HCT116 (cell line): ENCODE results near the gene RAPGEF1.

Experiments
- CTCF ChIP-seq, 3 experiments: fragments of 200-600 bp in 1 of 3; sonication (generic) in 1 of 3; IDR thresholded peaks in 2 of 3; conservative IDR thresholded peaks in 1 of 3; 2 replicates each; pipeline ENCODE4 v1.5.1; 2012 to 2017; ENCODE audit warnings: low read depth in 2 of 3, low read length in 2 of 3, antibody characterized with exemption in 1 of 3, borderline replicate concordance in 1 of 3, control low read depth in 1 of 3, mild to moderate bottlenecking in 1 of 3, mixed read lengths in 1 of 3, mixed run types in 1 of 3, moderate library complexity in 1 of 3; ENCODE audit not compliant: insufficient read depth in 1 of 3
- EZH2 ChIP-seq: fragments of 200-600 bp; sonication (generic); IDR thresholded peaks from 2 replicates; pipeline ENCODE4 v1.6.1; 2017; ENCODE audit warnings: antibody characterized with exemption, mixed run types
- EZH2phosphoT487 ChIP-seq: fragments of 200-600 bp; IDR thresholded peaks from 2 replicates; pipeline ENCODE4 v1.6.1; 2018; ENCODE audit warnings: antibody characterized with exemption, borderline replicate concordance
- JUND ChIP-seq: IDR thresholded peaks from 2 replicates; pipeline ENCODE4 v1.6.1; 2012
- POLR2A ChIP-seq: IDR thresholded peaks from 2 replicates; pipeline ENCODE4 v1.7.0; 2011; ENCODE audit warnings: borderline replicate concordance; ENCODE audit not compliant: insufficient read depth, insufficient read length; ENCODE audit errors: extremely low read depth
- POLR2AphosphoS5 ChIP-seq: IDR thresholded peaks from 2 replicates; pipeline ENCODE4 v1.6.1; 2011; ENCODE audit warnings: mild to moderate bottlenecking, low read depth, low read length, moderate library complexity
- RAD21 ChIP-seq: IDR thresholded peaks from 2 replicates; pipeline ENCODE4 v1.6.1; 2012; ENCODE audit warnings: low read depth, mild to moderate bottlenecking
- REST ChIP-seq: IDR thresholded peaks from 2 replicates; pipeline ENCODE4 v1.6.1; 2012; ENCODE audit warnings: low read depth
- SIN3A ChIP-seq: IDR thresholded peaks from 2 replicates; pipeline ENCODE4 v1.6.1; 2012; ENCODE audit warnings: low read depth
- ZFX ChIP-seq: fragments of 450-650 bp; IDR thresholded peaks from 2 replicates; pipeline ENCODE4 v1.6.1; 2017
- TF ChIP-seq, protein P1 (sequence below): IDR thresholded peaks from 2 replicates; pipeline ENCODE4 v1.6.1; 2012
- TF ChIP-seq, protein P2 (sequence below): IDR thresholded peaks from 2 replicates; pipeline ENCODE4 v1.6.1; 2011; ENCODE audit warnings: mild to moderate bottlenecking, low read length, moderate library complexity; ENCODE audit not compliant: insufficient replicate concordance; ENCODE audit errors: extremely low read depth
- TF ChIP-seq, protein P3 (sequence below): IDR thresholded peaks from 2 replicates; pipeline ENCODE4 v1.6.1; 2012

DNA sequence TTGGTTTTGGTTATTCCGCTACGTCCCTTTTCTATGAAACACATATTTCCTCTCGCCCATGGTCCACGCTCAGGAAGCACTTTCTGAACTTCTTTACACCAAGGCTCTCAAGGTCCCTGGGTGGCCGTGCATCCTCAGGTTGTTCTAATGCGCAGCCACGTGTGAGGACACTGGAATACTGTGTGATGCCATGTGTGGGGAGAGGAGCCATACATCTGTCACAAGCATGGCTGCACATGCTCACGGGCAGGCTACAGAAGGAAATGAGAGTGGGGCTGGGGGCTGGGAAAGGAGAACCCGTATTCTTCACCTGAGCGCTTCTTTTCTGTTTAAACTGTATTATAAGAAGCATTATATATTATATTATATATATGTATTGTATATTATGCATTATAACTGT, 157.8 kb downstream of the RAPGEF1 start:
- TF ChIP-seq CTCF (IDR thresholded peaks at IDR 0.05 in 2 of 3, conservative IDR thresholded peaks at IDR 0.05 in 1 of 3; ENCODE audit: borderline replicate concordance in 1 of 3, insufficient read depth in 1 of 3, low read depth in 2 of 3, low read length in 2 of 3) (no peak), ZFX (no peak), POLR2A (no peak), EZH2 (no peak), JUND (no peak), SIN3A (no peak), EZH2phosphoT487 (no peak), REST (no peak), RAD21 (no peak), POLR2AphosphoS5 (no peak)
- TF ChIP-seq, protein P1, sequence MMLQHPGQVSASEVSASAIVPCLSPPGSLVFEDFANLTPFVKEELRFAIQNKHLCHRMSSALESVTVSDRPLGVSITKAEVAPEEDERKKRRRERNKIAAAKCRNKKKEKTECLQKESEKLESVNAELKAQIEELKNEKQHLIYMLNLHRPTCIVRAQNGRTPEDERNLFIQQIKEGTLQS, result no peak
- TF ChIP-seq, protein P2, sequence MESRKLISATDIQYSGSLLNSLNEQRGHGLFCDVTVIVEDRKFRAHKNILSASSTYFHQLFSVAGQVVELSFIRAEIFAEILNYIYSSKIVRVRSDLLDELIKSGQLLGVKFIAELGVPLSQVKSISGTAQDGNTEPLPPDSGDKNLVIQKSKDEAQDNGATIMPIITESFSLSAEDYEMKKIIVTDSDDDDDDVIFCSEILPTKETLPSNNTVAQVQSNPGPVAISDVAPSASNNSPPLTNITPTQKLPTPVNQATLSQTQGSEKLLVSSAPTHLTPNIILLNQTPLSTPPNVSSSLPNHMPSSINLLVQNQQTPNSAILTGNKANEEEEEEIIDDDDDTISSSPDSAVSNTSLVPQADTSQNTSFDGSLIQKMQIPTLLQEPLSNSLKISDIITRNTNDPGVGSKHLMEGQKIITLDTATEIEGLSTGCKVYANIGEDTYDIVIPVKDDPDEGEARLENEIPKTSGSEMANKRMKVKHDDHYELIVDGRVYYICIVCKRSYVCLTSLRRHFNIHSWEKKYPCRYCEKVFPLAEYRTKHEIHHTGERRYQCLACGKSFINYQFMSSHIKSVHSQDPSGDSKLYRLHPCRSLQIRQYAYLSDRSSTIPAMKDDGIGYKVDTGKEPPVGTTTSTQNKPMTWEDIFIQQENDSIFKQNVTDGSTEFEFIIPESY, result no peak
- TF ChIP-seq, protein P3, sequence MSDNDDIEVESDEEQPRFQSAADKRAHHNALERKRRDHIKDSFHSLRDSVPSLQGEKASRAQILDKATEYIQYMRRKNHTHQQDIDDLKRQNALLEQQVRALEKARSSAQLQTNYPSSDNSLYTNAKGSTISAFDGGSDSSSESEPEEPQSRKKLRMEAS, result no peak
